H1 (cell line): ENCODE measurements around the gene RIC8A. TPM values are rescaled to one million over a fixed set of nuclear protein-coding genes. Genes with fewer than 3 reads are reported as not detected.
A peak's percentile ranks its signal among the peaks of the same experiment; 100 is the strongest.

Experiments
- CTCF ChIA-PET: fragments of 300-600 bp; sonication (Branson Sonifier 250); formaldehyde crosslinking; loops from one replicate; lab custom pipeline; 2021; ENCODE audit not compliant: partially characterized antibody; lab: Charles Lee
- POLR2A ChIA-PET: fragments of 300-600 bp; sonication (Branson Sonifier 250); formaldehyde crosslinking; loops from one replicate; lab custom pipeline; 2021; ENCODE audit warnings: inconsistent platforms; ENCODE audit not compliant: partially characterized antibody; lab: Charles Lee
- DNase-seq, 2 experiments: peaks; one replicate each; pipeline versions ENCODE4 v3.0.0 to v3.0.0-alpha.2; 2010 to 2022; ENCODE audit warnings: low spot score in 2 of 2, low read depth in 1 of 2, mixed read lengths in 1 of 2
- FAIRE-seq: peaks from 2 replicates; lab custom pipeline; 2011; peaks lifted over from hg19 to GRCh38; lab: Jason Lieb, UNC
- H2AFZ ChIP-seq: 2 replicates; pipeline ENCODE4 v1.8.1; 2012; ENCODE audit warnings: low read length, inconsistent platforms
- H2AK5ac ChIP-seq: 2 replicates; pipeline ENCODE4 v1.6.1; 2013; ENCODE audit warnings: low read depth, low read length
- H2BK120ac ChIP-seq: replicated peaks from 2 replicates; pipeline ENCODE3; 2013; ENCODE audit warnings: low read depth, low read length, inconsistent platforms
- H2BK12ac ChIP-seq: 2 replicates; pipeline ENCODE4 v1.6.1; 2013; ENCODE audit warnings: low read depth, low read length
- H2BK15ac ChIP-seq: 2 replicates; pipeline ENCODE4 v1.6.1; 2013; ENCODE audit warnings: low read length
- H2BK20ac ChIP-seq: 2 replicates; pipeline ENCODE4 v1.6.1; 2013; ENCODE audit warnings: low read length
- H2BK5ac ChIP-seq: 2 replicates; pipeline ENCODE4 v1.6.1; 2013; ENCODE audit warnings: low read depth, low read length
- H3K14ac ChIP-seq: 2 replicates; pipeline ENCODE4 v1.6.1; 2013; ENCODE audit warnings: inconsistent platforms; ENCODE audit not compliant: insufficient read length
- H3K18ac ChIP-seq: 2 replicates; pipeline ENCODE4 v1.6.1; 2013; ENCODE audit warnings: low read length; ENCODE audit errors: extremely low read depth
- H3K23ac ChIP-seq: 2 replicates; pipeline ENCODE4 v1.6.1; 2013; ENCODE audit warnings: inconsistent platforms; ENCODE audit not compliant: insufficient read length
- H3K23me2 ChIP-seq: 2 replicates; pipeline ENCODE4 v1.6.1; 2013; ENCODE audit warnings: low read depth, low read length
- H3K27ac ChIP-seq: 2 replicates; pipeline ENCODE4 v1.6.1; 2011; ENCODE audit warnings: low read depth, low read length, inconsistent platforms
- H3K27me3 ChIP-seq, 4 experiments: replicated peaks in 1 of 4; 1 replicate in 1 of 4; 2 replicates in 3 of 4; pipeline versions ENCODE4 v1.6.1 to v1.8.1; 2011 to 2013; ENCODE audit warnings: low read length in 3 of 4, mild to moderate bottlenecking in 3 of 4, inconsistent platforms in 2 of 4, mixed read lengths in 2 of 4, moderate library complexity in 1 of 4; ENCODE audit not compliant: control insufficient read depth in 3 of 4, insufficient read depth in 3 of 4; ENCODE audit errors: extremely low read depth in 1 of 4
- H3K36me3 ChIP-seq, 4 experiments: 2 replicates each; pipeline versions ENCODE4 v1.6.1 to v1.8.1; 2011 to 2013; ENCODE audit warnings: mild to moderate bottlenecking in 4 of 4, low read length in 3 of 4, moderate library complexity in 2 of 4, control low read depth in 1 of 4, inconsistent platforms in 1 of 4; ENCODE audit not compliant: insufficient read depth in 4 of 4, control insufficient read depth in 2 of 4
- H3K4ac ChIP-seq: replicated peaks from 2 replicates; pipeline ENCODE3; 2013; ENCODE audit warnings: low read length, low read depth, mixed read lengths, inconsistent platforms; ENCODE audit not compliant: insufficient read length
- H3K4me1 ChIP-seq, 4 experiments: replicated peaks in 1 of 4; 1 replicate in 1 of 4; 2 replicates in 3 of 4; pipeline versions ENCODE4 v1.6.1 to v1.8.1; 2011 to 2013; ENCODE audit warnings: low read length in 3 of 4, inconsistent platforms in 2 of 4, mixed read lengths in 1 of 4; ENCODE audit not compliant: insufficient read depth in 4 of 4, control insufficient read depth in 3 of 4
- H3K4me2 ChIP-seq, 2 experiments: 2 replicates each; pipeline versions ENCODE4 v1.6.1 to v1.8.1; 2011 to 2013; ENCODE audit warnings: low read depth in 2 of 2, low read length in 2 of 2, control low read depth in 1 of 2, inconsistent platforms in 1 of 2, mild to moderate bottlenecking in 1 of 2; ENCODE audit not compliant: insufficient read depth in 1 of 2
- H3K4me3 ChIP-seq, 4 experiments: fragments of 200-600, 300-600 bp in 1 of 4; sonication (generic), shearing (Covaris generic), sonication (Bioruptor Twin) in 1 of 4; 2 replicates each; pipeline versions ENCODE4 v1.5.1 to v1.8.1; 2011 to 2016; ENCODE audit warnings: low read length in 4 of 4, low read depth in 3 of 4, control low read depth in 2 of 4, inconsistent platforms in 2 of 4, mild to moderate bottlenecking in 2 of 4, mixed read lengths in 1 of 4, moderate library complexity in 1 of 4; ENCODE audit not compliant: insufficient read depth in 2 of 4; ENCODE audit errors: extremely low read depth in 1 of 4
- H3K56ac ChIP-seq: replicated peaks from 2 replicates; pipeline ENCODE3; 2013; ENCODE audit warnings: low read depth, mild to moderate bottlenecking, mixed read lengths, low read length, inconsistent platforms; ENCODE audit not compliant: insufficient read length
- H3K79me1 ChIP-seq: 2 replicates; pipeline ENCODE4 v1.6.1; 2013; ENCODE audit warnings: low read depth, low read length, control low read depth
- H3K79me2 ChIP-seq, 2 experiments: 2 replicates each; pipeline versions ENCODE4 v1.6.1 to v1.8.1; 2012 to 2013; ENCODE audit warnings: low read length in 2 of 2, mild to moderate bottlenecking in 2 of 2, inconsistent platforms in 1 of 2; ENCODE audit not compliant: insufficient read depth in 2 of 2, control insufficient read depth in 1 of 2
- H3K9ac ChIP-seq, 4 experiments: replicated peaks in 1 of 4; 1 replicate in 1 of 4; 2 replicates in 3 of 4; pipeline versions ENCODE4 v1.6.1 to v1.8.1; 2011 to 2013; ENCODE audit warnings: low read depth in 3 of 4, low read length in 3 of 4, control low read depth in 2 of 4, mild to moderate bottlenecking in 2 of 4, moderate library complexity in 2 of 4, inconsistent platforms in 1 of 4; ENCODE audit errors: extremely low read depth in 1 of 4
- H3K9me3 ChIP-seq, 2 experiments: 2 replicates each; pipeline versions ENCODE4 v1.6.1 to v1.8.1; 2012 to 2013; ENCODE audit warnings: mild to moderate bottlenecking in 2 of 2, moderate library complexity in 2 of 2, control low read depth in 1 of 2, inconsistent platforms in 1 of 2, low read depth in 1 of 2, low read length in 1 of 2, mixed read lengths in 1 of 2; ENCODE audit not compliant: insufficient read depth in 2 of 2
- H4K20me1 ChIP-seq, 2 experiments: replicated peaks in 1 of 2; 2 replicates each; pipeline versions ENCODE3 to v1.8.1; 2011 to 2013; ENCODE audit warnings: inconsistent platforms in 2 of 2, low read length in 2 of 2, mild to moderate bottlenecking in 1 of 2; ENCODE audit not compliant: insufficient read depth in 2 of 2, control insufficient read depth in 1 of 2
- H4K5ac ChIP-seq: 2 replicates; pipeline ENCODE4 v1.6.1; 2013; ENCODE audit warnings: low read length, low read depth, mixed read lengths, inconsistent platforms; ENCODE audit not compliant: insufficient read length
- H4K8ac ChIP-seq: 2 replicates; pipeline ENCODE4 v1.8.0; 2013; ENCODE audit warnings: mild to moderate bottlenecking, moderate library complexity, low read length, inconsistent platforms; ENCODE audit not compliant: insufficient read depth; ENCODE audit errors: extremely low read depth
- H4K91ac ChIP-seq: replicated peaks from 2 replicates; pipeline ENCODE3; 2013; ENCODE audit warnings: low read length, mixed read lengths, inconsistent platforms; ENCODE audit not compliant: insufficient read length
- BRCA1 ChIP-seq: IDR thresholded peaks from 2 replicates; pipeline ENCODE4 v1.6.1; 2012; ENCODE audit warnings: low read depth, low read length, improper control_type of control experiment
- EP300 ChIP-seq, 2 experiments: IDR thresholded peaks; 1 replicate in 1 of 2; 2 replicates in 1 of 2; pipeline ENCODE4 v1.6.1; 2011 to 2012; ENCODE audit warnings: low read depth in 2 of 2, low read length in 2 of 2, mild to moderate bottlenecking in 2 of 2, borderline replicate concordance in 1 of 2, inconsistent platforms in 1 of 2, moderate library complexity in 1 of 2
- HDAC2 ChIP-seq, 2 experiments: fragments of 300-600 bp in 1 of 2; sonication (generic) in 1 of 2; IDR thresholded peaks; 2 replicates each; pipeline ENCODE4 v1.6.1; 2011 to 2012; ENCODE audit warnings: low read depth in 2 of 2, low read length in 2 of 2, mild to moderate bottlenecking in 2 of 2, moderate library complexity in 2 of 2, borderline replicate concordance in 1 of 2, inconsistent platforms in 1 of 2
- RFX5 ChIP-seq: IDR thresholded peaks from 2 replicates; pipeline ENCODE4 v1.6.1; 2011; ENCODE audit warnings: low read depth, low read length, improper control_type of control experiment, borderline replicate concordance
- TAF7 ChIP-seq: optimal IDR thresholded peaks from 2 replicates; pipeline ENCODE3; 2011; ENCODE audit warnings: low read depth, mild to moderate bottlenecking, inconsistent platforms, low read length, moderate library complexity, borderline replicate concordance
- TCF12 ChIP-seq: IDR thresholded peaks from 2 replicates; pipeline ENCODE4 v1.6.1; 2011; ENCODE audit warnings: low read depth, mild to moderate bottlenecking, low read length
- TEAD4 ChIP-seq: IDR thresholded peaks from 2 replicates; pipeline ENCODE4 v1.6.1; 2012; ENCODE audit warnings: low read depth, low read length, inconsistent platforms, mixed read lengths
- WGBS, 2 experiments: shearing (Covaris generic) in 1 of 2; methylation state at CpG; one replicate each; pipeline versions ENCODE4 v1.1.6 to v1.1.7; 2013 to 2015; ENCODE audit warnings: low lambda C conversion rate in 2 of 2, mixed read lengths in 2 of 2, inconsistent platforms in 1 of 2, low coverage in 1 of 2, missing lambda C conversion rate in 1 of 2; ENCODE audit not compliant: insufficient replicate concordance in 2 of 2, insufficient coverage in 1 of 2, insufficient read length in 1 of 2; ENCODE audit errors: extremely low coverage in 1 of 2, missing lambda C conversion rate in 1 of 2; 5-methylcytosine and 5-hydroxymethylcytosine counted together
- polyA plus RNA-seq, 7 experiments: library from polyadenylated mRNA; depleted of rRNA in 3 of 7; stranded (reverse) in 5 of 7; unstranded in 2 of 7; fragments of >200 nt in 5 of 7; fragments of 200-250 nt in 2 of 7; gene quantifications; 1 replicate in 5 of 7; 2 replicates in 1 of 7; 4 replicates in 1 of 7; pipeline versions ENCODE4 v1.2.1 to v1.2.3, GENCODE V29; 2011 to 2013; ENCODE audit warnings: missing spikeins in 2 of 7, mixed read lengths in 2 of 7
- total RNA-seq: library from RNA; stranded (reverse); fragmentation: NEBNext Ultra II Directional; extraction: Animal tissue kit (Norgen Biotek cat#: 25700); gene quantifications from 2 replicates; pipeline ENCODE4 v1.2.1, GENCODE V29; 2021
- TF ChIP-seq, protein P1 (sequence below): IDR thresholded peaks from 2 replicates; pipeline ENCODE4 v1.6.1; 2011; ENCODE audit warnings: low read length, improper control_type of control experiment

RIC8A gene
- total and polyA plus RNA-seq, 2 of the 8 experiments (the other 6 are each of a cell fraction or from before 2014, with no cell fraction given) = 67.0 to 105 TPM

DNA sequence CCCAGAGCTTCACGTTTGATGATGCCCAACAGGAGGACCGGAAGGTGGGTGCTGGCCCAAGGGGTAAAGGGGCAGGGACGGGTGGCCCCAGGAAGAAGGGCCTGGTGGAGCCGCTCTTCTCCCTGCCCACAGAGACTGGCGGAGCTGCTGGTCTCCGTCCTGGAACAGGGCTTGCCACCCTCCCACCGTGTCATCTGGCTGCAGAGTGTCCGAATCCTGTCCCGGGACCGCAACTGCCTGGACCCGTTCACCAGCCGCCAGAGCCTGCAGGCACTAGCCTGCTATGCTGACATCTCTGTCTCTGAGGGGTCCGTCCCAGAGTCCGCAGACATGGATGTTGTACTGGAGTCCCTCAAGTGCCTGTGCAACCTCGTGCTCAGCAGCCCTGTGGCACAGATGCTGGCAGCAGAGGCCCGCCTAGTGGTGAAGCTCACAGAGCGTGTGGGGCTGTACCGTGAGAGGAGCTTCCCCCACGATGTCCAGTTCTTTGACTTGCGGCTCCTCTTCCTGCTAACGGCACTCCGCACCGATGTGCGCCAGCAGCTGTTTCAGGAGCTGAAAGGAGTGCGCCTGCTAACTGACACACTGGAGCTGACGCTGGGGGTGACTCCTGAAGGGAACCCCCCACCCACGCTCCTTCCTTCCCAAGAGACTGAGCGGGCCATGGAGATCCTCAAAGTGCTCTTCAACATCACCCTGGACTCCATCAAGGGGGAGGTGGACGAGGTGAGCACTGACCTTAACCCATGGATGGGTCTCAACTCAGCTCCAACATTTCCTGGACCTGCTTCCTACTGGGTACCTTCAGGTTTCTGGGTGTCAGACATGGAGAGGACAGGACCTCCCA, 2.0 kb downstream of the RIC8A start:
- ChIA-PET CTCF (interaction anchor here (0.6 to 1.3 kb wide), 4 partner anchors 37 to 277 kb away, joined by 3 read pairs; partner anchors contain the start of gene B4GALNT4), POLR2A (interaction anchor here (1.2 to 2.3 kb wide), 6 partner anchors 9 to 146 kb away, joined by 3 to 9 read pairs (median 4); no protein-coding TSS in a partner anchor)
- Histone ChIP-seq H3K23ac (no peak overlapping the region), H3K18ac (no peak overlapping the region), H4K20me1 (peaks cover 0 to 25% of the 10 kb centered on the region in 2 experiments), H2BK20ac (no peak overlapping the region), H3K4me2 (peak overlapping the region; percentile 97 to 100), H3K14ac (no peak overlapping the region), H2BK120ac (no peak overlapping the region), H2BK12ac (no peak overlapping the region), H2AK5ac (0 out of 2 replicates have a peak overlapping the region, but pooled peaks have one; percentile 24), H3K4me3 (peak overlapping the region; percentile 85 to 89 (median 87)), H3K79me2 (peaks cover 0 to 31% of the 10 kb centered on the region in 2 experiments; a peak in 3 of 4 replicates), H4K8ac (no peak overlapping the region; the same call in 1 of the 2 replicates), H3K79me1 (peaks cover 11% of the 10 kb centered on the region), H3K9ac (peak overlapping the region; percentile 31 to 69 (median 58); a peak in 6 of 7 replicates), H2BK5ac (no peak overlapping the region), H3K27me3 (no peaks in the 10 kb centered on the region), H3K4me1 (peaks cover 0 to 23% (median 9%) of the 10 kb centered on the region in 4 experiments; a peak in 5 of 7 replicates), H3K4ac (no peak overlapping the region), H3K9me3 (no peaks in the 10 kb centered on the region), H3K23me2 (peaks cover 22% of the 10 kb centered on the region), H2AFZ (no peak overlapping the region), H3K27ac (no peak overlapping the region), H3K36me3 (peaks cover 32 to 53% (median 41%) of the 10 kb centered on the region in 4 experiments), H2BK15ac (no peak overlapping the region), H4K91ac (no peak overlapping the region), H4K5ac (no peak overlapping the region), H3K56ac (no peak overlapping the region)
- FAIRE-seq (no peak), DNase-seq (no peak)
- 79% methylated on average over 24 of the region's 29 CpGs; no CpG with 5 or more reads in 1 of the 2 experiments for WGBS, 2 experiments
- no peak for TF ChIP-seq RFX5
- no peak for TF ChIP-seq TAF7
- TF ChIP-seq TEAD4 = no peak
- TF ChIP-seq, protein P1, sequence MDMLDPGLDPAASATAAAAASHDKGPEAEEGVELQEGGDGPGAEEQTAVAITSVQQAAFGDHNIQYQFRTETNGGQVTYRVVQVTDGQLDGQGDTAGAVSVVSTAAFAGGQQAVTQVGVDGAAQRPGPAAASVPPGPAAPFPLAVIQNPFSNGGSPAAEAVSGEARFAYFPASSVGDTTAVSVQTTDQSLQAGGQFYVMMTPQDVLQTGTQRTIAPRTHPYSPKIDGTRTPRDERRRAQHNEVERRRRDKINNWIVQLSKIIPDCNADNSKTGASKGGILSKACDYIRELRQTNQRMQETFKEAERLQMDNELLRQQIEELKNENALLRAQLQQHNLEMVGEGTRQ = no peak
- no peak for TF ChIP-seq HDAC2 (IDR thresholded peaks at IDR 0.05; ENCODE audit: borderline replicate concordance in 1 of 2, low read depth in 2 of 2, low read length in 2 of 2)
- no peak for TF ChIP-seq EP300 (IDR thresholded peaks at IDR 0.05; ENCODE audit: borderline replicate concordance in 1 of 2, low read depth in 2 of 2, low read length in 2 of 2)
- no peak for TF ChIP-seq BRCA1
- TF ChIP-seq TCF12 = no peak
